HG03103 (cell line): Measurements from ENCODE around the gene MZF1.
"Not testable (repeated sequence)": the region's sequence is repeated elsewhere in the genome, so short reads cannot be mapped to it uniquely, and the experiment has no call there.

ENCODE experiments used
- ATAC-seq: cut with Tn5 transposase; IDR thresholded peaks from one replicate; pipeline ENCODE4 v1.9.1; 2021; ENCODE audit warnings: low read depth; ENCODE audit not compliant: unreplicated experiment

MZF1 gene

GRCh38 chr19:58543826-58544590 lies 29.1 kb downstream of the MZF1 start, which contains the start of gene TRIM28:
Gene TRIM28 (plus strand): TSS chr19:58544064. CDS start chr19:58544758, 694 bp downstream.
- ATAC-seq = peak; percentile 90

GRCh38 chr19:58542641-58543372 lies 30.3 kb downstream of the MZF1 start:
- ATAC-seq = not testable (repeated sequence)

- ATAC-seq = not testable (repeated sequence)
These were observed 34.0 kb downstream of the MZF1 start for GRCh38 chr19:58539169-58539559.

- no peak for ATAC-seq
These were observed 34.6 kb downstream of the MZF1 start for GRCh38 chr19:58538257-58539168.

GRCh38 chr19:58536852-58537798 lies 36.0 kb downstream of the MZF1 start:
- ATAC-seq = no peak

- no peak for ATAC-seq
These were observed 37.3 kb downstream of the MZF1 start for GRCh38 chr19:58535857-58536256.

GRCh38 chr19:58531034-58531840 lies 41.9 kb downstream of the MZF1 start:
- ATAC-seq = no peak

- ATAC-seq = no peak
These were observed 43.7 kb downstream of the MZF1 start for GRCh38 chr19:58529405-58529804.

- ATAC-seq = no peak
These were observed 50.4 kb downstream of the MZF1 start for GRCh38 chr19:58522709-58523108.

- no peak for ATAC-seq
These were observed 51.5 kb downstream of the MZF1 start for GRCh38 chr19:58521651-58522050.

- no peak for ATAC-seq
These were observed 52.9 kb downstream of the MZF1 start for GRCh38 chr19:58520257-58520599.

GRCh38 chr19:58519355-58520256 lies 53.5 kb downstream of the MZF1 start, which contains the start of gene ZBTB45:
Gene ZBTB45 (minus strand): TSS chr19:58519810. CDS start chr19:58517673, 2,137 bp downstream.
- ATAC-seq = peak; percentile 71

- ATAC-seq = no peak
These were observed 54.1 kb downstream of the MZF1 start for GRCh38 chr19:58519087-58519354.

GRCh38 chr19:58518256-58519086 lies 54.7 kb downstream of the MZF1 start:
- no peak for ATAC-seq

- ATAC-seq = no peak
These were observed 55.9 kb downstream of the MZF1 start for GRCh38 chr19:58516964-58517833.

- ATAC-seq = no peak
These were observed 56.8 kb downstream of the MZF1 start for GRCh38 chr19:58516246-58516836.
